Hematopoietic multipotent progenitor cell treated with erythropoietin and hydrocortisone succinate and interleukin-3 and kit ligand, for 15 days (in vitro differentiated cells): ENCODE measurements around the gene CCDC177.

ENCODE experiments used
- DNase-seq: peaks from one replicate; pipeline ENCODE4 v3.0.0-alpha.2; 2015; ENCODE audit warnings: low spot score

The CCDC177 gene

DNA sequence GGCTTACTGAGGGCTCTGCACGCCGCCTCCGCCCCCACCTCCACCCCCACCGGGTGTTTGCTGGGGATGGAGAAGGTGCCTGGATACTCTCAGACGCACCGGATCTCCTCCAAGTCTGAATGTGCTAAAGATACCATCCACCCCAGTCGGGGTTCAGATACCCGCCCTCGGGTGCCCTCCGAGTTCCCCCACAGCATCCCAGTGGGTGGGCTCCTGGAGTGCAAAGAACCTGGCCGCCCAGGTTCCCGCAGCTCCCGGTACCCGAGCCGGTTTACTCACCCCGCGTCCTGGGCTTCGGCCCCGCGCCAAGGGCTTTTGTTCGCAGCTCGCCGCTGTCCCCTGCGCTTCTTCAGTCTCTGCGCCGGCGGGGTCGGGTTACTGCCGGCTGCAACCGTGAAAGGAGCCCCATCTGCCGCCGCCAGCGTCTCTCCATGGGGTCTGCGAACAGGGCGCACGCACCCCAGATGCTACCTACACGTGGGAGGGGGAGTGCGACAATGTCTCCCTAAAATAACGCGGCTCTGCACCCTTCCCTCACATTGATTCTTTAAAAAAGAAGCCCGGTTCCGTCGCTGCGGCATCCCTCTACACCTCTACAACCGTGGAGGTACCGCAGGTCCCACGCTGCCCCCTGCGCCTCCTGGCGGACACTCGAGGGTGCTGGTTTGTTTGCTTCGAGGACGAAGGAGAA, at the start of gene CCDC177:
Gene CCDC177, minus strand, starts transcription at position 609 of the 691 bp plus-strand sequence. CDS start 1,249 bp downstream, outside the sequence.
- peak; percentile 33 for DNase-seq

DNA sequence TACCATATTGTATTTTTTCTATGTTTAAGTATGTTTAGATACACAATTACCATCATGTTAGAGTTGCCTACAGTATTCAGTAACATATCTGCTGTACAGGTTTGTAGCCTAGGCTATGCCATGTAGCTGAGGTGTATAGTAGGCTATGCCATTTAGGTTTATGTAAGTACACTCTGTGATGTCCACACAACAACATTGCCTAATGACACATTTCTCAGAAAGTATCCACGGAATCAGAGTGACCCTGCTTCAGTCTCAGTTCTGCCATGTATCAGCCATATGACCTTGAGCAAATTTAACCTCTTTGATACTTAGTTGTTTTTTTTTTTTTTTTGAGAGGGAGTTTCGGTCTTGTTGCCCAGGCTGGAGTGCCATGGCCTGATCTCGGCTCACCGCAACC, 49.5 kb upstream of the CCDC177 start:
- DNase-seq: no peak

DNA sequence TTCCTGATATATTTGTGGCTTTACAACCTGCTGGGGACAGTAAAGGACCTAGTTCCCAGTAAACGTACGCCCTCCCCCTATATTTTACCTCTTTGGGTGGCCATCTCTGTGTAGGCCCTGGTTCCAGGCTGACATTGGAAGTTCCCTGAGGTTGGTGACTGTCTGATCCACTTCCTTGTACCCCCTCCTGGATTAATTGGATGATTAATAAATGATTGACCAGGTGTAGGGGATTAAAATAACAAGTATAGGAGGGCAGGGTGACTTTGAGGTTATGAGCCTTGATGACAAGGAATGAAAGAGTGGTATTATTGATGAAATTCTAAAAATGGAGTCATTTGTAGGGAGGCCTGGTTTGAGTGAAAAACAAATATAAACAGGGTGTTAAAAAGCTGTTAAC, 46.3 kb upstream of the CCDC177 start:
- no peak for DNase-seq

DNA sequence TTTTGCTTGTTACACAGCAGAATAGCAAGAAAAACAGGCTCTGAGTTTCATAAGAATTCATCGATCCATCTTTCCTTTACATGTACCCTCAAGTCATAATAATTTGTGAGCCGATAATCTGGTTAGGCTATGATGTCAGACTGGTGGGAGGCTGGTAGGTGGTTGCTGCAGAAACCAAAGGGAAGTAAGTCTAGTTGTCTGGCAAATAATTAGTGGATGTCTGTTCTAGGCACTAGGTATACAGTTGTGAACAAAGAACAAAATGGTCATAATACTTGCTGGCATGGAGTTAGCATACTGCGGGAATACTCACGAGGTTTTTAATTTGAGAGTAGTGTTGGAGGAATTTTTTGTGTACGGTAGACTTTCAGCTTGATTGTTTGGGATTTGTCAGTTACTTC, 45.5 kb upstream of the CCDC177 start:
- no peak for DNase-seq

DNA sequence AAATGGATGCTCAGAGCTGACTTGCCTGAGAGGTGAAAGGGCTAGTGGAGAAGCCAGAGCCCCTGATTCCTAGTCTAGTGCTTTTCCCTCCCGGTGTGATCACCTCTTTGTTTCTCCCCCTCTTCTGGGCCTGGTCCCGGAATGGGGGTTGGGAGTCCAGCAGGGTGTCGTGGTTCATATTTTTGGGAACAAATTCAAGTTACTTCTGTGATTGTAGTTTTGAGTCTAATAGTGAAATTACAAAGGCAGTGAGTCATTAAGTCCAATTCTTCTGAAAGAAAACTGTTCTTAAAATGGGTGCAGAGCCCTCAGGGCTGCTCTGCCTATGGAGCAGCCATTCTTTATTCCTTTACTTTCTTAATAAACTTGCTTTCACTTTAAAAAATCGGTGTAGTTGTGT, 44.3 kb upstream of the CCDC177 start:
- DNase-seq: no peak

DNA sequence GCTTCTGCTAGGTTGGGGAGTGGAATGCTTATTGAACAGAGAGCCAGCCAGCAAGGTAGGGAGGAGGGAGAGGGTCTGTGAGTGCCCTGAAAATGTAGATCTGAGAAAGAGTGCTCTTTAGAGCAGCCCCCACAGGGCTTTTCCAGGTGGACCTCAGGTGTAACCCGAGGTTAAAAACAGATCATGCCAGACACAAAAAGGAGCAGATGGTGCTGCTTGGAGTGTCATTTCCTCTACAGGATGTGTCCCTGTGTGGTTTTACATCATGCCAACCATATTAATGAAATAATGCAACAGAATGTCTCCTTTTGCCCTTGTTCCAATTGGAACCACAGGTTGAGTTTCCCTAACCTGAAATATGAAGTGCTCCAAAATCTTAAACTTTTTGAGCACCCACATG, 43.1 kb upstream of the CCDC177 start:
- no peak for DNase-seq

DNA sequence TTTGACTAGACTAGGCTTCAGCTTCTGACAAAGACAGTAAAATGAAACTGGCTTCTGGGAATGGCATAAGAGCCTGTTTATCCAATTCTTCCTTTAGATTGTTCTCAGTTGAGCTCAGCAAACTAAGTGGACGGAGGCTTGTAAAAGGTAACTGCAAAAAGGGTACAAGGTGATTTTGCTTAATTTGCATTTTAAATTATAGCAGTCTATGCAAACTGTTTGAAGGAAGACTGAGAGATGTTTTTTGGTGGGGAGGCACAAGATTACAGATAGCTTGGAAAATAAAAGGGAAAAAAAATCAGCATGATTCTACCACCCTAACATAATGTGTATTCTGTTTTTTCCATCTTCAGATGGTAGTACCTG, 41.7 kb upstream of the CCDC177 start:
- no peak for DNase-seq

DNA sequence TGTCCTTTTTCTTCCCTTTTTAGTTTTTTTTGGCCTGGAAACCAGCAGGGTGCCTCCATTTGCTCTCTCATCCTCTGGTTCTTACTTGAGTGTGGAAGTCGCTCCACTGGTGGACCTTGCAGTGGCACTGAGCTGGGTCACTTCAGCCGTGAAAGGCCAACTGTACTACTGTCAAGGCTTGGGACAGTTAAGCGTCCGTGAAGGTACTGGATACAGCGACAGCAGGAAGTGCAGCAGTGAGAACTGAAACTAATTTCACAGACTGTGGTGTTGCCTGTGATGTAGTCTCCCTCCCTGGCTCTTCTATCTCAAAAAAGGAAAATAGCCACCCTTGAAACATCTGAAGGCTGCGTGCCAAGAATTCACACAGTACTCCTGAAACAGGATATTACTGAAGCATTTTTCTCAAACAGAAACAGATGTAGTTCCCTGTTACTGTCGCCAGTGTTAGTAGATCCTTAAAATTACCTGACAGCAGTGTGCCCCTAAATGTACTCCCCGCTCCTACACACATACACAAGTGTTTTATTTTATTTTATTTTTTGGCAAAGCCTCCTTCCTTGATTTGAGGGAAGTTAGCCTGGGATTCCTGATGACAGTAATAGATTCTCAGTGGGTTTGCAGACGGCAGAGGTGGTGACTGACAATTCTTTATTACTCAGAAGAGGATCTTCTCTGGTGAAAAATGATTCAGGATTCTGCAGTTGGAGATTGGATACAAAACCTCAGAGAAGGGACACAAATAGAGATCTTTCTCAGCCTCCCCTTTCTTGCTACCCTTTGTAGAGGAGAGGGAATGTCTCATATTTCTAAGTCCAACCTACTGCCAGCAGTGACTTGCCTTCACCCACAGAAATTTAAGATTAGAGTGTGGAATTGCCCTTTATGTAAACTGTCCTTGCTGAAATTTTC, 41.1 kb upstream of the CCDC177 start:
- peak; percentile 70 for DNase-seq

DNA sequence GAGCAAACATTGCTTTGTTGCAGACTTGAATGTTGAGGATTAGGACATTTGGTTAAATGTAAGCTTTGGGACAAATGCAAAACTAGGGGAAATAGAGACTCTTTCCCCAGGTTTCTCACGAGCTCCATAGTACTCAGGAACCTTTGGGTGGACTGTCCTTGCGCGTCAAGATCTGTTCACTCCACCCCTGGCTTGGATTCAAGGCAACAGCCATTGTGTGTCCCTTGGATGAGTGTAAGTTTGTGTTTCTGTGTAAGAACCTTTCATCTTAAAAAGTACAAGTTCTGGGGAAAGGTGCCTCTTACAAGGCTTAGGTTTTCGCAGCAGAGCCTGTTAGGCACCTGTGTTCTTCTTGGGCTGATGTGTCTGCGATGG, 40.4 kb upstream of the CCDC177 start:
- DNase-seq: peak; percentile 45

DNA sequence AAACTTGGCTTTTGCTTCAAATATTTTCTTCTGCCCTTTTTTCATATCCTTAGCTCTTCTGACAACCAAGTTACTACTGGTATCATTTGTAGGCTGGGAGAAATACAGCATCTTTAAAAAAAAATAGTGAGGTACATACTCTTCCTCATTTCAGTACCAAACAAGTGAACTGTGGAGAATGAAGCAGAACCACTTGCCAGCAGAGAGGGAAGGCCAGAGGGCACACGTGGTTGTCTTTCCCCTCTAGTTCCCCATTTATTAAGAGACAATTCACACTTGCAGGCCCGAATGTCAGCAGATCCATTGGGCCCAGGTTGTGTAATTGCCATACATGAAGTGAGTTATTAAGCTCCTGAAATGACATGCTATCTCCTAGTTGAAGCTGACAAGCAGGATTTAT, 39.9 kb upstream of the CCDC177 start:
- no peak for DNase-seq

DNA sequence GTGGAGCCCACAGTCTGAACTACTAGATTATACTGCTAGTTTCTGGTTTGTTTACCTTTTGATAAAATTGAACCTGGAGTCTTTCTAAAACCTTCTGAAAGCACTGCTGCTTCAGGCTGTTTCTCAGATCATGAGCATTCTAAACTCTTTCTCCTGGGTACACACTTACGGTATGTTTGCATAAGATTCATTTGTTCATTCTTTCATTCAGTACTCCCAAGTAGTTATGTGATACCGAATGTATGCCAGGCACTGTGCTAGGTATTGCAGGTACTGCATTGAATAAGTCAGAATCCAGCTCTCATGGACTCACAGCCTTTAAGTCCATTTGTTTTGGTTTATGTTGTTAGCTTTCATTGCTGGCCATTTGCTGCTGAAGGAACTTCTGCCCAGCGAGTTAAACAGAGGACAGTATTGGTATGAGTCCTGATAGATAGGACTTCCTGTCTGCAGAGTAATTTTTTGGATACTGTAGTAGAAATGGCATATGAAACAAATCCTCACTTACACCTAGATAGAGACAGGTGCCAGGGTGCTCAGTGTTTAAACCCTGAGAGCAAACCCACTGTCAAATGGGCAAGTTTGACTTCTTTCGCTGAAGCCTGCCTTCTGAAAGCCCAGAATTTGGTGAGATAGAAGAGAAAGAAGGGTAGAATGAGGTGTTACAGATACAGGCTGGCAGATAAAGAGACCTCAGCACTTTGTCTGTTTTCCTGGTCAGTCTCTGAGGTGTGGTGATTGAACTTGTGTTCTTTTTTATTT, 38.8 kb upstream of the CCDC177 start:
- no peak for DNase-seq

DNA sequence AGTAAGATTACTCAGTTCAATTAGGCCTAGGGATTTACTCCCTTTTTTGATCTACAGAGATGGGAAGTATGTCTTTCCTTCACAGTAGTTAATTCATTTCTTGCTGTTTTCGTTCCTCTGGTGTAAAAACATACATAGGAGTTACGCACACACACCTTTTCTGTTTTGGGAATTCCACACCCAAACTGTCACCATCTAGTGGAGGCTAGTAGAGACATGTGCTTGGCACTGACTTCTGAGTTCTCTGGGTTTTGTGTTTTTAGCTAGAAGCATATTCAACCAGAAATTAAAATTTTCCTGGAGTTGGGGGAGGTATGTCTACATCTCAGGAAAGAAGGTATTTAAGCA, 38.1 kb upstream of the CCDC177 start:
- peak; percentile 48 for DNase-seq

DNA sequence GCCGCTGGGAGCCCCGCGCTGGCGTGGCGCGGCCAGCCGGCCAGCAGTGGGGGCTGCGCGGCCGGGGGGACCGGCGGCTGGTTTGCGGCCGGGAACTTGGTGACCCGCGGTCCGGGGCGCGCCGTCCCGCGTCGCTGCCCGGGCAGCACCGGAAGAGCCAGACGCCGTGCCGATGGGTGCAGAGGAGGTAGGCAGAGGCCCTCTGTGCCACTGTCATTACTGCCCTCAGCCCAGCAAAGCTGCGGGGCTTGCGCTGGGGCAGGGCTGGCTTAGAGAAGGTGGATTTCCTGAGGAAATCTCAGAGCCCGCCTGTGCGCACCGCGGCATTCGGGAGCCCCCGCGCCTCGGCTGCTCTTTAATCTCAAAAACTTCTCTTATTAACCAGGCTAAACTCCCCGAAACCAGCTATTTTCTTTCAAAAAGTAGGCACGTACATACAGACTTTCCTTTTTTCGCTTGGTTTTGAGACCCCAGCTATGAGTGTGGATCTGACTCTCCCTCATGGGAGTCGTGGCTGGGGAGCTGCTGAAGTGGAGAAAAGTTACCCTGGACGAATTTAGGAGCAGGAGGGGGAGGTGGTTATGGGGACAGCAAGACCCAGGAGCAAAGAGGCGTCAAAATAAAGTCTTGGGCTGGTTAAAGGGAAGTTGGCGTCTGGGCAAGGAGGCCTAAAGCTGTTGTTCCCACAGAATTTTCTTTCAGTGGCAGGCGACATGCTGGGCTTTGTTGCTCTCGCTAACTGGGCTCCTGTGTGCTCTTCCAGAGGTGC, 37.5 kb upstream of the CCDC177 start:
- DNase-seq: peak; percentile 34

DNA sequence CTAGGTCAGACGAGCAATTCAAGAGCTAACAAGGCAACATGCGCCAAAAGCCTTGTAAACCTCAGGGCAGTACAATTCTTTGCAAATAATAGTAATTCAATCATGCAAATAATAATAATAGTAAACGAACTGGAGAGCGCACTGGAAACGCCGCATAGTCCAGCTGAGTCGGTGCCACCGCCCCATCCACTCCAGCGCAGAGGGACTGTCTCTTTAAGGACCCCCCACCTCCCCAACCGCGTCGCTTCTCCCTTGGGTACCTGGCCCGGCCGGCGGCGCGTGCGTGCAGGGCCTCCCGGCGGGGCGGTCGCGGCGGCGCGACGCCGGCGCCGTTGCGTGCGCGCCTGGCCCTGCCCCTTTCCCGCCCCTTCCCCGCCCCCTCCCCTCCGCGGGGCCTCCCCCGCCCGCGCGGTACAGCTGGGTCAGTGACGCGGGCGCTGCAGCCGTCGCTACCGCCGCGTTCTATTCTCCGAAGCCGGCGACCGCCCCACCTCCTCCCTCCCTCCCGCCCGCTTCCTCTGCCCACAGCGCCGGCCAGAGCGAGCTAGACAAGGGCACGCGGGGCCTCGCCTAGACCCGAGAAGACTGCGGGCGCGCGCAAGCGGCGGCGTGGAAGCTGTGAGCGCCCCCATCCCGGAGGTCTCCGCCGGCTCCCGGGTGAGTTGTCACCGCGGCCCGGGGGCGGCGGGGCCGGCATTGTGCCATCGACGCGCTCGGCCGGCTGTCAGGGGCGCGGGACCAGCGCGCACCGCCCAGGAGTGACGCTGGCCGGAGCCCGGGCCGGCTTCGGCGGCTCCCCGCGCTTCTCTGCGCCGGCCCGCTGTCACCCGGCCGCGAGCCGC, 36.7 kb upstream of the CCDC177 start, which contains the start of gene SUSD6:
Gene SUSD6, plus strand, starts transcription at position 425 of the 842 bp plus-strand sequence. CDS start 46,997 bp downstream, outside the sequence.
- DNase-seq: peak; percentile 87

DNA sequence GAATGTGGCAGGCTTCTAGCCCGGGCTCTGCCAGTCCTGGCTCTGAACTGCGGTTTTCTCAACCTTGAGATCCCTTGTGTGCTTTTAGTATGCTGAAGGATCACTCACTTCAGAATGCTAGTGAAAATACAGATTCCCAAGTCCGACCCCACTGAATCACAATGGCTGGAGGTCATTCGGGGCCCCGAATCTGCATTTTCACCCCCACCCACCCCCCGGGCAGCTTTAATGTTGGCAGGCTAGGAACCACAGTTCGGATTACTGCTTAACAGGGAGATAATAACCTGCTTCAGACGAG, 36.2 kb upstream of the CCDC177 start:
- DNase-seq: no peak

DNA sequence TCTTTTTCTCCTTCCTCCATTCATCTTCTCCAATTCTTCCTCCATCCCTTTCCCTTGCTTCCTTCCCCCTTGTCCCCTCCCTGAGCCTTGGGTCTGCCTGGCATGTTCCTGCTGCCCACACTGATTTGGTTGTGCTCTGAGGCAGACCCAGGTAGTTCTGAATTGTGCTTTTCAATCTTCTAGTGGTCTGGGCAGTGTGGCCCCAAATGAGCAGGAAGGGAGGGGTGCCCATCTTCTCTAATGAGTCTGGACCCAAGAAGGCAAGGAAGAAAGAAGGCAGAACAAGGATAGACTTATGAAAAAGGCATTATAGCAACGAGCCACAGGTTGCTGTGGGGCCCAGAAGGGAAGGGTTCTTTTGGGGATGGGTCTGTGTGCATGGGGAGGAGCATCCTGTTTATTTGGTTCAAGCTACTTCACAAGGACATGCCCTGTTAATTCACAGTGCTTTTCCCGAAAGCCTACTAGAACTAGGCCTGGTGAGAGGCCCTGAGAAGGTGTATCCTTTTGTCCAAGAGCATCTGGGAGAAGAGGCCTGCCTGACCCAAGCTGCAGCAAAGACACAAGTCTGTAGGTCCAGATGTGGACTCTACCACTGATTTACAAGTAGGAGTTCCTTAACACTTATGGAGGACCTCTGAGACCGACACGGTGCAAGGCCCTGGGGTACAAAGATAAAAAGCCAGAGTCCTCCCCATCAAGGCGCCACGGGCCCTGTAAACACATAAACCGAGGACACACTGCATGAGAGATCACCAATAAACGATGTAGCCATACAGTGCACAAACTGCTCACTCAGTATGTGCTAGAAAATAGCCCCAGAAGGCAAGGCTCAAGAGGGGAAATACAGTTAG, 35.6 kb upstream of the CCDC177 start:
- DNase-seq: no peak

DNA sequence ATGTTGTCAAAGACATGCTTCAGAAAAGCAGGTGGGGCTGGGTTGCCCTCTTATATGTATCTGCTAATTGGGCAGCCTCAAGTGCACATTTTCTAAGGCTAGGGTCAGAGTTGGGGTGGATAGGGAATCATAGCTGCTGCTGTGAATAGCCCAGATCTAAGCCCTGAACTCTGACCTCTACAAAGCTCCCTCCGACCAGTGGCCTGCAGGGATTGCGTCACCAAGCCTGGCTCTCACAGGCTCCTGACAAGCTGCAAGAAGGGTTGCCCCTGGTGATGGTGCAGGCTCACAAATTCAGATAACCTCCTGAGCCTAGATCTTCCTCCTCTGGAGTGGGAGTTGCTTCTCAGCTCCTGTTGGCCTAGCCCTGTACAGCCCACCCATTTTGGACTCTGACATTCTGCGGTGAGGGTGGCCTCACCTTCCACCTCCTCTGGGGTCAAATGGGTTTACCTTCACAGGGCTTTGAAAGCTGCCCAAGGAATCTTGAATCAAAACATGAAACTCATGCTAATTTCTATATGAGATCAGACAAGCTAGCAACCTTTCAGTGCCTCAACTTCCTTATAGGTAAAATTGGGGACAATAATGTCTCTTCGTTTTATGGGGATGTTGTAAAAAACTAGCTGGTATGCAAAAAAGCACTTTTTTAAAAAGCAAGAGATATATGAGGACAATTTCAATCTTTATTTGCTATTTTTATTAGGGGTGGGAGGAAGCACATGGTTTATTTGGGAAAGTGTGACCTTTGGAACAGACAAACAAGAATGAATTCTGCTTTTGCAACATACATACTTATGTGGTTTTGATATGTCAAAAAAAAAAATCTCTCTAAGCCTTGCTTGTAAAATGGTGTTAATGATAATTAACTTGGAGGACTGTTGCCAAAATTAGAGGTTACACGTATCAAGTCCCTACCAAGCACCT, 31.9 kb upstream of the CCDC177 start:
- DNase-seq: no peak

DNA sequence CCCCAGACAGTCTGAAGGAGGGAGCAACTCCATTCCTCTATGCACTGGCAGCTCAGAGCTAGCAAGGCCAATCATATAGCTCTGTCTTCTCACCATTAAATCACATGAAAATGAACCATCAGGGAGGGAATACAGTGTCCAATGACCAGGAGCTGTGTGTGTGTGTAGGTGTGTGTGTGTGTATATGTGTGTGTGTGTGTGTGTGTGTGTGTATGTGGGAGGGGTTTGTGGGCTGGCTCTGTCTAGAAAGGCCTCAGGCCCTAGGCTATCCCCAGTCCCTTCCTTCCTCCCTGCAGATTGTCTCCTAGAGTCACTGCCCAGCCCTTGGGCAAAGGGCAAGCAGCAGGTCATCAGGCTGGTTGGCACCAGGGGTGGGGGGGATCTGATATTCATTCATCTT, 31.1 kb upstream of the CCDC177 start:
- DNase-seq: no peak

DNA sequence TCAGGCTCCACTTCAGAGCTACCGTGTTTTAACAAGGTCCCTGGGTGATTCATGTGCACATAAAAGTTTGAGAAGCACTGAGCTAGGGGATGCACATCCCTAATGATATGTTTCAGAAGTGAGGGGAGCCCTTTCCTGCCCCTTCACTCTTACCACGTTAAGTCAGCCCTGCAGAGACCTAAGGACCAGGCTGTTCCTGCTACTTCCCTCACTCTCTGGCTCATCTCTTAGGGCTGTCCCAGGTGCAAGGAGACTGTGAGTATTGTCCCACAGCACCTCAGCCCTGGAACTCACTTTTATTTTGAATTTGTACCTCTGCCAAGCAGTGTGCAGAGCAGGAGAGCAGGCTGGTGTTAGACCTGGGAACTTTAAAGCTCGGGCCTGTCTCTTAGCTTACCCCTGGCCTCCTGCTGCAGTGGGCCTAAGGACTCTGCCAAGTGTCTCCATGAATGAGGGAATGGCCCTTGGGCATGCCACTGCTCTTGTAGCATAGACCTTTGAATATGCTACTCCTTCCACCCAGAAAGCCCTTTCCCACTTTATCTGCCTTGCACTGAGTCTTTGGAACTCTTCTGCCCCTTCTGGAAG, 25.7 kb upstream of the CCDC177 start:
- no peak for DNase-seq
